HG03175 (cell line): ENCODE data around the gene PNLIPRP3.

Experiments
- ATAC-seq: cut with Tn5 transposase; IDR thresholded peaks from one replicate; pipeline ENCODE4 v1.9.1; 2021; ENCODE audit warnings: mild to moderate bottlenecking, moderate library complexity; ENCODE audit not compliant: unreplicated experiment

Gene PNLIPRP3

GRCh38 chr10:116504786-116505185 lies 77.1 kb downstream of the PNLIPRP3 start:
- ATAC-seq = no peak

- ATAC-seq = no peak
These were observed 82.9 kb downstream of the PNLIPRP3 start for GRCh38 chr10:116510565-116510964.

GRCh38 chr10:116511365-116511764 lies 83.7 kb downstream of the PNLIPRP3 start:
- ATAC-seq = no peak

- ATAC-seq = peak; percentile 72
These were observed 94.0 kb downstream of the PNLIPRP3 start for GRCh38 chr10:116521424-116522290.

- no peak for ATAC-seq
These were observed 95.2 kb downstream of the PNLIPRP3 start for GRCh38 chr10:116522803-116523381.

GRCh38 chr10:116524736-116525135 lies 97.1 kb downstream of the PNLIPRP3 start:
- no peak for ATAC-seq

- ATAC-seq = no peak
These were observed 98.6 kb downstream of the PNLIPRP3 start for GRCh38 chr10:116526219-116526618.
